Hair follicular keratinocyte (primary cell): ENCODE data around the gene DCAKD. TPM values are rescaled to one million over a fixed set of nuclear protein-coding genes. Genes with fewer than 3 reads are reported as not detected.

Source experiments
- total RNA-seq: library from RNA; depleted of rRNA; stranded (reverse); fragments of >200 nt; gene quantifications from 2 replicates; pipeline ENCODE4 v1.2.3, GENCODE V29; 2015

The DCAKD gene, protein sequence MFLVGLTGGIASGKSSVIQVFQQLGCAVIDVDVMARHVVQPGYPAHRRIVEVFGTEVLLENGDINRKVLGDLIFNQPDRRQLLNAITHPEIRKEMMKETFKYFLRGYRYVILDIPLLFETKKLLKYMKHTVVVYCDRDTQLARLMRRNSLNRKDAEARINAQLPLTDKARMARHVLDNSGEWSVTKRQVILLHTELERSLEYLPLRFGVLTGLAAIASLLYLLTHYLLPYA
- total RNA-seq = 44.2 and 64.7 TPM in 2 replicates

GRCh38 chr17:45051060-45051719 is at the start of gene DCAKD:
TSS of gene DCAKD (minus strand) at chr17:45051632. CDS start at chr17:45034885, 16,747 bp downstream.

DNA sequence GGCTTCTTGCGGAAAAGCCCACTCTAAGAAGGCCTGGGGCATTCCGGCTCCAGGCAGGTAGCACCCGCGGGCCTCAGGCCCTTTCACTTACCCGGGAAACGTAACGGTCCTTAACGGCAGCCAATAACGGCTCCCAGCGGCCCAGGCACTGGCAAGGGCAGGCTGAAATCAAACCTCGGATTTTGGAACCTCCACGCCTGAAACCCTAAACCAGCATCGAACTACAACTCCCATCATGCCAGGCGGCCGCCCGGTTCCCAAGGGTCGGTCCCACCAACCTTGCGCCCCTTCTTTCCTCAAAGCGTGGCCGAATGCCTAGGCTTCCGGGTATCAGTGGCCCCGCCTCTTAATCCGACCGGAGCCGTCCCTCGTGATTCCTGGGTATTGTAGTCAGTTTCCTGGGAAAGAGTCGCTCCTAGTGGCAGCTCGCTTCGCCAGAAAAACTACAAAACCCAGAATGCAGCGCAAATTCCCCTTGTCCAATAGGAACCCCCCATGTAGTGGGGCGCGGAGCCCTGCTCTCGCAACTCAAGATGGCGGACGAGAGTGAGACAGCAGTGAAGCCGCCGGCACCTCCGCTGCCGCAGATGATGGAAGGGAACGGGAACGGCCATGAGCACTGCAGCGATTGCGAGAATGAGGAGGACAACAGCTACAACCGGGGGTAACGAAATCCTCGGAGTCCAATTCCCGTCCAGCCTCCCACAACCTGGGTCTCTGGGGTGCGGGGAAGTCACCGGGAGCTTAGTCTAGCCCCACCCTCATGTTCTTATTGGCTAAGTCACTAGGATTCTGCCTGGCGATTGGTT is 9.6 kb upstream of the DCAKD start, which contains the start of gene NMT1:
Gene NMT1 (plus strand): TSS at position 521 of the 809 bp plus-strand sequence. CDS start 13 bp downstream, at position 534.

Other genes with a start within 250 kb of the DCAKD start
- gene GJC1, start 221.3 kb downstream of the DCAKD start, total RNA-seq = 5.7 and 6.6 TPM in 2 replicates
- not detected in 2 replicates for gene HIGD1B, start 203.7 kb downstream of the DCAKD start, total RNA-seq
- gene EFTUD2, start 152.2 kb downstream of the DCAKD start, total RNA-seq = 51.5 and 109 TPM in 2 replicates
- gene GFAP, start 136.1 kb downstream of the DCAKD start, total RNA-seq = not detected in 2 replicates
- gene KIF18B, start 103.9 kb downstream of the DCAKD start, total RNA-seq = 7.7 and 22.7 TPM in 2 replicates
- gene C1QL1, start 83.3 kb downstream of the DCAKD start, total RNA-seq = 2.5 TPM in 1 of 2 replicates, not detected in the other
- 75.7 and 122 TPM in 2 replicates for gene NMT1, start 9.7 kb upstream of the DCAKD start, total RNA-seq
- gene PLCD3, start 80.9 kb upstream of the DCAKD start, total RNA-seq = 66.8 and 126 TPM in 2 replicates
- gene ACBD4, start 84.1 kb upstream of the DCAKD start, total RNA-seq = 2.0 and 5.6 TPM in 2 replicates
- gene HEXIM1, start 96.8 kb upstream of the DCAKD start, total RNA-seq = 11.4 and 15.2 TPM in 2 replicates
- 3.5 and 5.5 TPM in 2 replicates for gene HEXIM2, start 110.2 kb upstream of the DCAKD start, total RNA-seq
- 1.1 and 5.2 TPM in 2 replicates for gene FMNL1, start 170.3 kb upstream of the DCAKD start, total RNA-seq
- not detected in 2 replicates for gene SPATA32, start 210.5 kb upstream of the DCAKD start, total RNA-seq